ENCODE measurements around the gene NSD1. TPM values are rescaled to one million over a fixed set of nuclear protein-coding genes. Genes with fewer than 3 reads are reported as not detected.

NSD1 gene
- total and polyA plus RNA-seq, 2 of the 8 experiments (the other 6 are each of a cell fraction or from before 2014, with no cell fraction given), result 22.8 to 168 TPM

DNA sequence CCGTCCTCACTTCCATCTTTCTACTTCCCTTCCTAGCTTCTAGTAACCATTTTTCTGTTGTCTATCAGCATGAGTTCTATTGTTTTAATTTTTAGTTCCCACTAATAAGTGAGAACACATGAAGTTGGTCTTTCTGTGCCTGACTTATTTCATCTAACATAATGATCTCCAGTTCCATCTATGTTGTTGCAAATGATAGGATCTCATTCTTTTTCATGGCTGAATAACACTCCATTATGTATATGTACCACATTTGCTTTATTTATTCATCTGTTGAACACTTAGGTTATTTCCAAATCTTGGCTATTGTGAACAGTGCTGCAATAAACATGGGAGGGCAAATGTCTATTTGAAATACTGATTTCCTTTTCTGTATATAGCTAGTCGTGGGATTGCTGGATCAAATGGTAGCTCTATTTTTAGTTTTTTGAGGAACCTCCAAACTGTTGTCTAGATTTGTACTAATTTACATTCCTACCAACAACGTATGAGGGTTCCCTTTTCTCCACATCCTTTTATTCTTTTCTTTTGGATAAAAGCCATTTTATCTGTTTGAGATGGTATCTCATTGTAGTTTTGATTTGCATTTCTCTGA is 50.3 kb downstream of the NSD1 start:
- no peak overlapping the region for H3K27ac ChIP-seq (ENCODE audit: low read depth, low read length)
- 89% methylated on average over 3 of the region's 3 CpGs; no CpG with 5 or more reads in 1 of the 2 experiments for WGBS, 2 experiments (ENCODE audit: extremely low coverage in 1 of 2, insufficient coverage in 1 of 2, insufficient read length in 1 of 2, insufficient replicate concordance in 2 of 2, low coverage in 1 of 2, low lambda C conversion rate in 2 of 2, missing lambda C conversion rate in 1 of 2)
- CTCF ChIA-PET (ENCODE audit: partially characterized antibody), result interaction anchor here (0.9 kb wide), 1 partner anchor 70 kb away, joined by 3 read pairs; no protein-coding TSS in a partner anchor
- TF ChIP-seq ASH2L (IDR thresholded peaks at IDR 0.05; ENCODE audit: low read length), result no peak
- no peak for TF ChIP-seq CHD1 (IDR thresholded peaks at IDR 0.05; ENCODE audit: low read depth, low read length)
- no peak for TF ChIP-seq EZH2 (IDR thresholded peaks at IDR 0.05; ENCODE audit: low read depth, low read length, severe bottlenecking)
- TF ChIP-seq MAFK (IDR thresholded peaks at IDR 0.05; ENCODE audit: low read depth, low read length), result no peak
- TF ChIP-seq EGR1 (IDR thresholded peaks at IDR 0.05; ENCODE audit: borderline replicate concordance, low read depth, low read length), result no peak
- TF ChIP-seq, protein P1, sequence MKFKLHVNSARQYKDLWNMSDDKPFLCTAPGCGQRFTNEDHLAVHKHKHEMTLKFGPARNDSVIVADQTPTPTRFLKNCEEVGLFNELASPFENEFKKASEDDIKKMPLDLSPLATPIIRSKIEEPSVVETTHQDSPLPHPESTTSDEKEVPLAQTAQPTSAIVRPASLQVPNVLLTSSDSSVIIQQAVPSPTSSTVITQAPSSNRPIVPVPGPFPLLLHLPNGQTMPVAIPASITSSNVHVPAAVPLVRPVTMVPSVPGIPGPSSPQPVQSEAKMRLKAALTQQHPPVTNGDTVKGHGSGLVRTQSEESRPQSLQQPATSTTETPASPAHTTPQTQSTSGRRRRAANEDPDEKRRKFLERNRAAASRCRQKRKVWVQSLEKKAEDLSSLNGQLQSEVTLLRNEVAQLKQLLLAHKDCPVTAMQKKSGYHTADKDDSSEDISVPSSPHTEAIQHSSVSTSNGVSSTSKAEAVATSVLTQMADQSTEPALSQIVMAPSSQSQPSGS (IDR thresholded peaks at IDR 0.05; ENCODE audit: low read length), result no peak
- TF ChIP-seq SP4 (IDR thresholded peaks at IDR 0.05; ENCODE audit: low read length), result no peak
- no peak for TF ChIP-seq RAD21 (IDR thresholded peaks at IDR 0.05 in 1 of 2, conservative IDR thresholded peaks at IDR 0.05 in 1 of 2; ENCODE audit: low read depth in 2 of 2, low read length in 2 of 2)
- no peak for TF ChIP-seq RXRA (IDR thresholded peaks at IDR 0.05; ENCODE audit: insufficient read depth, low read depth, low read length)
- no peak for TF ChIP-seq EP300 (IDR thresholded peaks at IDR 0.05; ENCODE audit: borderline replicate concordance in 1 of 2, low read depth in 2 of 2, low read length in 2 of 2)
- no peak for TF ChIP-seq CBX8 (IDR thresholded peaks at IDR 0.05; ENCODE audit: borderline replicate concordance, low read depth, low read length)

More for the DNA sequence above, 50.3 kb downstream of the NSD1 start:
- no peak overlapping the region for H2BK20ac ChIP-seq (ENCODE audit: low read length)
- peaks cover 0 to 11% (median 4%) of the 10 kb centered on the region in 4 experiments; a peak in 4 of 8 replicates for H3K36me3 ChIP-seq (ENCODE audit: control insufficient read depth in 2 of 4, insufficient read depth in 4 of 4, low read length in 3 of 4)
- no peak overlapping the region for H3K23ac ChIP-seq (ENCODE audit: insufficient read length)
- no peak overlapping the region for H2AFZ ChIP-seq (ENCODE audit: low read length)
- no peak overlapping the region for H4K8ac ChIP-seq (ENCODE audit: extremely low read depth, insufficient read depth, low read length)
- H2BK12ac ChIP-seq (ENCODE audit: low read depth, low read length), result no peak overlapping the region
- H3K9ac ChIP-seq (replicated peaks in 1 of 4; ENCODE audit: extremely low read depth in 1 of 4, low read depth in 3 of 4, low read length in 3 of 4), result no peak overlapping the region
- H2AK5ac ChIP-seq (ENCODE audit: low read depth, low read length), result no peak overlapping the region
- H4K91ac ChIP-seq (replicated peaks; ENCODE audit: insufficient read length, low read length), result no peak overlapping the region
- no peaks in the 10 kb centered on the region for H3K9me3 ChIP-seq (ENCODE audit: insufficient read depth in 2 of 2, low read depth in 1 of 2, low read length in 1 of 2)
- no peak overlapping the region for H3K4ac ChIP-seq (replicated peaks; ENCODE audit: insufficient read length, low read depth, low read length)
- peaks cover 12 to 14% of the 10 kb centered on the region in 2 experiments for H4K20me1 ChIP-seq (replicated peaks in 1 of 2; ENCODE audit: control insufficient read depth in 1 of 2, insufficient read depth in 2 of 2, low read length in 2 of 2)
- no peak overlapping the region for H3K18ac ChIP-seq (ENCODE audit: extremely low read depth, low read length)
- peaks cover 6% of the 10 kb centered on the region for H3K79me1 ChIP-seq (ENCODE audit: low read depth, low read length)
- no peak overlapping the region for H3K56ac ChIP-seq (replicated peaks; ENCODE audit: insufficient read length, low read depth, low read length)
- H3K23me2 ChIP-seq (ENCODE audit: low read depth, low read length), result no peaks in the 10 kb centered on the region
- H3K79me2 ChIP-seq (ENCODE audit: control insufficient read depth in 1 of 2, insufficient read depth in 2 of 2, low read length in 2 of 2), result peaks cover 2 to 89% of the 10 kb centered on the region in 2 experiments
- H2BK5ac ChIP-seq (ENCODE audit: low read depth, low read length), result no peak overlapping the region
- no peaks in the 10 kb centered on the region; a peak in 1 of 7 replicates for H3K4me1 ChIP-seq (replicated peaks in 1 of 4; ENCODE audit: control insufficient read depth in 3 of 4, insufficient read depth in 4 of 4, low read length in 3 of 4)
- no peak overlapping the region for H3K14ac ChIP-seq (ENCODE audit: insufficient read length)
- no peak overlapping the region for H3K4me2 ChIP-seq (ENCODE audit: insufficient read depth in 1 of 2, low read depth in 2 of 2, low read length in 2 of 2)
- no peak overlapping the region for H2BK120ac ChIP-seq (replicated peaks; ENCODE audit: low read depth, low read length)
- POLR2A ChIA-PET (ENCODE audit: partially characterized antibody), result interaction anchor here (0.7 to 1.4 kb wide), 3 partner anchors 15 to 85 kb away, joined by 3 to 4 read pairs (median 3); no protein-coding TSS in a partner anchor
- H3K27me3 ChIP-seq (replicated peaks in 1 of 4; ENCODE audit: control insufficient read depth in 3 of 4, extremely low read depth in 1 of 4, insufficient read depth in 3 of 4, low read length in 3 of 4), result no peaks in the 10 kb centered on the region
- no peak overlapping the region for H4K5ac ChIP-seq (ENCODE audit: insufficient read length, low read depth, low read length)
- H2BK15ac ChIP-seq (ENCODE audit: low read length), result no peak overlapping the region
- no peak overlapping the region for H3K4me3 ChIP-seq (ENCODE audit: extremely low read depth in 1 of 4, insufficient read depth in 2 of 4, low read depth in 3 of 4, low read length in 4 of 4)
- DNase-seq (ENCODE audit: low read depth in 1 of 2, low spot score in 2 of 2) (no peak), FAIRE-seq (no peak)
